ENCODE measurements around the gene SHC3.

SHC3 gene

DNA sequence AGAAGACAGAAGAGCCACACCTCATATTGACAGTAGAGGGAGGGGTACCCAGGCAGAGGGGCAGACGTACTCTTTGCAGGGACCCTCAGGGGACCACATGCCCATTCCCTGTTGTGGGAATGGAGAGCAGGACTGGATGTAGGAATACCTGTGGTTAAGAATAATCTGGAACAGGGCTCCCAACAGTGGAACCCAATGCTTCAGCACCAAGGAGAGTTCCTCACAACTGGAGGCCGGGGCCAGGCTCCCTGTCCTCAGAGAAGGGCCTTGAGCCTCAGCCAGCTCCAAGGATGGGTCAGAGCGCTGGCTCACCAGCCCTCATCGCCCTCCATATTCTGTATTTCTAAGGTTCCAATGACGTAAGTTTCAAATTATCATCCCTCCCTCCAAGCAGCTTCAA is 7.4 kb upstream of the SHC3 start:
- no peak for DNase-seq (ENCODE audit: low read depth)

DNA sequence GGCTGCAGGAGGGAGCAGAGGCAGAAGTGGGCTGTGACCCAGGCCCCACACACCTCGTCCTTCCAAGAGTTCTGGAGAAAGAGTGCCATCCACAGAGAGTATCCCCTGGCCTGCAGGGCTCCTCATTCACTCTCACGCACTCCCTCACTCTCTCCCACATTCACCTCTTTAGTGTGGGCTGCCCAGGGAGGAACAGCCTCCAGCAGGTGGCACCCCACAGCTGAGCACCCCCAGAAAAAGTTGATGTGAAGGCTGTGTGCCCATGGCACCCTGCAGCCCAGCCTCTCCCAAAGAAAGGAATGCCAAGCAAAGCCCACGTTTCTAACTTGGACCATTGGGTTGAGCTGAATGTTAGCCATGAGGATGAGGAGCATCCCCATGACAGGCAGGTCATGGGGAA is 4.5 kb upstream of the SHC3 start:
- DNase-seq (ENCODE audit: low read depth), result no peak

DNA sequence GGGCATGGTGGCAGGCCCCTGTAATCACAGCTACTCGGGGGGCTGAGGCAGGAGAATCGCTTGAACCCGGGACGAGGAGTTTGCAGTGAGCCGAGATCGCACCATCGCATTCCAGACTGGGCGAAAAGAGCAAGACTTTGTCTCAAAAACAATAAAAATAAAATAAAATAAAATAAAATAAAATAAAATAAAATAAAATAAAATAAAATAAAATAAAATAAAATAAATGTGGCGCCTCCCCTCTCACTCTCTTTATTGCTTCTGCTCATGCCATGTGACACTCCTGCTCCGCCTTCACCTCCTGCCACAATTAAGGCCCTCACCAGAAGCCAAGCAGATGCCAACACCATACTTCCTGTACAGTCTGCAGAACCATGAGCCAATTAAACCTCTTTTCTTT is 3.8 kb upstream of the SHC3 start:
- no peak for DNase-seq (ENCODE audit: low read depth)

DNA sequence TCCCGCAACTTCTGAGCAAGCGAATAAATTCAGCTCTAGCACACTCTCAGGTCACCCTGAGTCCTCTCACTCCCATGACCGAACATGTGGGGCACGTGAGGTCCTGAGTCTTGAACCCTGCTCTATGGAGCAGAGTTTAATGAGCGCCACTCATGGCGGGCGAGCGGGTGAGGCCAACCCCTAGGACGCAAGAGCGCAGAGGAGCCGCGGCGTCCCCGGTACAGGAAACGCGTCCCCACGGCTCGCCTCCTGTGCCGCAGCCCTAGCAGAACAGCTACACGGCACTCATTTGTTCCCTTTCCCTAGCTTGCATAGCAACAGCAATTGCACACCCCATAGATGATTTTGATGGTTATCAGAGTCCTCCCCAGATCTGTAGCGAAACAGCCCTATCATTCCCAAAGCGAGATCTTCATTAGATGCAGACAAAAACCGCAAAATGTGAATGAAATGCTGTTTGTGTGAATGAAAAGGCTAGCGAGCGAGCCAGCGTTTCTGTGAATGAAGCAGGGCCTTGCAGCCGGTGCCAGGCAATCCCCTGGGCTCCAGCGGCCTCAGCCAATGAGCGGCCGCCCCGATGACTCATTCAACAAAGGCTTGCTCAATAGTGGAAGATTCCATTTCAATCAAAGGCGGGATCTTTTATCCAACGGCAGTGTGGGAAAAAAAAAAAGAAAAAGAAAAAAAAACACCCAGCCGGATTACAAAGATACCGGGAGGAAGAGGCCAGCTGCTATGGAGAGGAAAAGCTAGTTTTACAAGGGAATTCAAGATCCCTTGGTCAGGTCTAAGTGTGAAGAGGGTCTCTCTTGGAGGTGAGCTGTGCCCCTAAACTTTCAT is 1.5 kb upstream of the SHC3 start:
- no peak for DNase-seq (ENCODE audit: low read depth)

DNA sequence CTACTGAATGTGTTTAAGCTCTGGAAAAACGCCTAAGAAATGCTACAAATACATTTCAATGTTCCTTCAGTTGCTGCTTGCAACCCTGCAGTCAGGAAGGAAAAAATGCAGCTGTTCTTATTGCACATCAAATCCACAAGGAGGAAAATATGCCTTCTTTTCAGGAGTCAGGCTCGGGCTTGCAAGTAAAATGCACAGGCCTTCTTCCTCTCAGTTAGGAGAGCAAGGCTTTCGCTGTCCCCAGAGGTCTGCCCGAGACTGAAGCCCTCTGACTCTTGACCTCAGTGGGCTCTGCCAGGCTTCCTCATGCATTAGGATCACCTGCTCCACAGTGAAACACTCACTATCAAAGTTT is 899 bp upstream of the SHC3 start:
- DNase-seq (ENCODE audit: low read depth), result no peak

GRCh38 chr9:89178830-89179539 is 367 bp upstream of the SHC3 start:
- DNase-seq (ENCODE audit: low read depth), result no peak

- no peak for DNase-seq (ENCODE audit: low read depth)
Observed at GRCh38 chr9:89177012-89177943, 1.3 kb downstream of the SHC3 start.

- DNase-seq (ENCODE audit: low read depth), result no peak
Observed at GRCh38 chr9:89175828-89176261, 2.8 kb downstream of the SHC3 start.

- no peak for DNase-seq (ENCODE audit: low read depth)
Observed at GRCh38 chr9:89174291-89174690, 4.3 kb downstream of the SHC3 start.

DNA sequence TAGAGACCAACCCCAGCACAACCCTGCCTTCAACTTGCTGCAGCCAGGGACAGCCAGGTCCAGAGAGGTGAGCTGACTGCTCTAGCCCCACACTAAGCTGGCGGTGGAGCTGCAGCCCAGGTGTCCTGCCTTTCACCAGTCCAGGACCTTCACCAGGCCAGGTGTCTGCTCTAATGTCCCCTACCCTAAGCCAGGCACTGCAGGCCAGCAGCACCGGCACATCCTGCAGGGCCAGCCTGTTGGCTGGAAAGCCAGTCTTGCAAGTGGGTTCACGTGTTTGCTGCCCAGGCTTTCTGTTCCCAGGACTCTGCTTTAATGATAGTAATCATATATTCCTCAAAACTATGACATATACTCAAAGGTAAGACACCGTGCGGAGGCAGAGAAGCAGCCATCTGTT is 5.5 kb downstream of the SHC3 start:
- no peak for DNase-seq (ENCODE audit: low read depth)

GRCh38 chr9:89172398-89172797 is 6.2 kb downstream of the SHC3 start:
- DNase-seq (ENCODE audit: low read depth), result no peak

DNA sequence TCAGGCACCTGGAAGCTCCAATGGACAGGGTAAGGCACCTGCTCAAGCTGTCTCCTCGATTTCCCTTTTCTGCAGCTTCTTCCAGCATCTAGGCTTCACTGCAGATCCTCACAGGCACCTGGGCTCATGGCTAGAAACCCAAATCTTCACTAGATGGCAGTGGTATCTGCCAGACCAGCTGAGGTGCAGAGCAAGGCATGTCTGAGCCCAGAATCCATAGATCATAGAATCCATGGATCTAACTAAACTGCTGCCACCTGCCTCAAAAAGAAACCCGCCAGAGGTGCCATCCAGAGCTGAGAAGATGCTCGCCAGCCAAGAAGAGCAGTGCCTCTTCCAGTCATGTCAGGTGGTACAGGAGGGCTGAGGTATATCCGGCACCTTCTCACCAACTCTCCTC is 6.9 kb downstream of the SHC3 start:
- no peak for DNase-seq (ENCODE audit: low read depth)

DNA sequence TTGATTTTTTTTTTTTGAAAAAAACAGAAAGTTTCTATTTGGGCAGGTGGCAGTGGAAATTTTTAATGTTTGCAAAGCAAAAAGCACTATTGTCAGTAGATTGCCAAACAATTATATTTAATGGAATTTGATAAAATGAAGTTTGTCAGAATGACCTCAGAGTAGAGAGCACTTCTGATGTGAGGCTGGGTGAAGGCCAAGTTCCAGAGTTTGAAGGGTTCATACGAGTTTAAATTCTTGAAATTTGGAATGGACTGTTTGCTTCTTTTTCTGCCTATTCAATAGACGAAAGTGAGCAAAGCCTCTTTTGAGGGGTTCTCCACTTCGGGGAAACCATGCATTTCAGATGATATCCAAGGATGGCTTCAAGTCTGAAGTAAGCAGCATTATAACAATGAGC is 7.4 kb downstream of the SHC3 start:
- DNase-seq (ENCODE audit: low read depth), result no peak

DNA sequence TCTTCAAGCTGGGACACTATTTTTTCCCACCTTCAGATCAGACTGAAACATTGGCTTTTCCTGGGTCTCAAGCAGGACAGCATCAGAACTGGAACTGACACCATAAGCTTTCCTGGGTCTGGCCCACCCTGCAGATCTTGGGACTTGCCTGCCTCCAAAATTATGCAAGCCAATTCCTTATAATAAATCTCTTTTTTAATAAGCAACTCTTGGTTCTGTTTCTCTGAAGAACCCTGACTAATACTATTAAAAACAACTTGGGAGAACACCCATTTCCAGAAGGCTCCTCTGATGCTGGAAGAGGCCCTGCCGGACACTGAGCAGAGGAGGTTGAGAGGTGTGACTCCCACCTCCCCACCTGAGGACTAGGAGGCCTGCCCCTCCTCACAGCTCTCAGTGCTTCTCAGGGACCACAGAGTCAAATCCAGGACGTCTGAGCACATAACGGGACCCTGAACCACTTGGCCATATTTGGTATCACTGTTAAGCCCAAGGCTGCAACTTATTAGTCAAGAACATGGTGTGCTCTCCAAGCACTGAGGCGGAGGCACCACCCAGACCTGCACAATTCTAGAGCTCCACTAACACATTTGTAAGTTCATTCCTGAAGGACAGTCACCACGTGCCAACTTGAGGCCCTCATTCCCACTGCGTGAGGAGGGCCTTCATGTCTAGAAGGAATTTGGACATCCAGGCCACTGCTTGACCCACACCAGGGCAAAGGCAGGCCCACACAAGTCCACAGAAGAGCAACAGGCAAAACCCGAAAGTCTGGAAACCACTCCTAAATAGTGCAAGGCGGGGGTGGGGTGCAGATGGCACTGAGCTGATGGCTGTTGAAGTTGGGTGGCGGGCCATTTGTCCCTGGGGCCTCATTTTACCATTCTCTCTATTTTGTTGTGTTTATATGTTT is 9.5 kb downstream of the SHC3 start:
- no peak for DNase-seq (ENCODE audit: low read depth)

GRCh38 chr9:89167788-89168187 is 10.8 kb downstream of the SHC3 start:
- no peak for DNase-seq (ENCODE audit: low read depth)

DNA sequence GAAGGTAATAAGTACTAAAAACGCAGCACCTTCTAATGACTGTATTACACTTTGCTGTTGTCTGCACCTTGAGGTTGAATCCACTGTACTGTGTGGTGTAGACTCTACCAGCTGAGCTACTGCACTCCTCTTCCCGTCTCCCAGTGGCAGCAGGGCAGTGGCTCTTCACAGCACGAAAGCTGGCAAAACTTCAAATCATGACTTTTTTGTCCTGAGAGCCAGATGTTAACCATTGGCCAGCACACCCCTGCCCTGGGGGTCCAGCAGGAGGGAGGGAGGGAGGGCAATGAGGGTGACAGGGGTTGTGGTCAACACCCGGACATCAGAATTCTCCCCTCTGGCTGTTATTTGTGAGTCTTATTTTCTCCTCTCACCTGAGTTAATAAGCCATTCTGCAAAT is 11.8 kb downstream of the SHC3 start:
- no peak for DNase-seq (ENCODE audit: low read depth)

GRCh38 chr9:89165880-89166279 is 12.7 kb downstream of the SHC3 start:
- no peak for DNase-seq (ENCODE audit: low read depth)

DNA sequence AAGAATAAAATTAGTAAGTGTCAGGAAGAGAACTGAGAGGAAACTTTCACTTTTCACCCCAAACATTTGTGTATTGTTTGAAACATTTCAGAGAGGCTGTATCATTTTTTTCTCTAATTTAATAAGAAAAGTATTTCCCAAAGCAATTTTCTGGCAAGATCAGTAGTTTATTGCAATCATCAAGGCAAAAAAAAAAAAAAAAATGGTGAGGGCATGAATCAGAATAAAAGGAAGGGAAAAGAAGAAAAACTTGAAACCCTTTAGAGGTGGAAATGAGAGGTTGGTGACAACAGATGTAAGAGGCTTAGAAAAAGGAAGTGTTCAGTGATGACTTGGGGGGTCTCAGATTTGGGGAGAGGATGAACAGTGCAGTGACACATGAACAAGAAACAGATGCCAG is 13.3 kb downstream of the SHC3 start:
- no peak for DNase-seq (ENCODE audit: low read depth)

GRCh38 chr9:89161221-89161620 is 17.4 kb downstream of the SHC3 start:
- DNase-seq (ENCODE audit: low read depth), result no peak

- DNase-seq (ENCODE audit: low read depth), result no peak
Observed at GRCh38 chr9:89160806-89161205, 17.8 kb downstream of the SHC3 start.

GRCh38 chr9:89154651-89155336 is 23.8 kb downstream of the SHC3 start:
- DNase-seq (ENCODE audit: low read depth), result no peak

Data from T follicular helper cell (primary cell).